Activated naive CD4-positive, alpha-beta T cell treated with Interleukin-2 at 50 U/mL for 16 hours (primary cell): ENCODE measurements around the gene SLC26A5.

Experiments used
- DNase-seq: peaks from one replicate; pipeline ENCODE4 v3.0.0-alpha.2; 2020

Gene SLC26A5

GRCh38 chr7:103344453-103345149 is 101.4 kb downstream of the SLC26A5 start, which contains the start of gene DNAJC2:
Gene DNAJC2 (minus strand): TSS chr7:103344767. CDS start chr7:103344622, 145 bp downstream.
- peak; percentile 88 for DNase-seq

GRCh38 chr7:103343758-103344452 is 102.1 kb downstream of the SLC26A5 start:
- peak; percentile 43 for DNase-seq

- DNase-seq, result no peak
Measured at GRCh38 chr7:103343332-103343731, 102.7 kb downstream of the SLC26A5 start.

GRCh38 chr7:103341466-103341865 is 104.5 kb downstream of the SLC26A5 start:
- no peak for DNase-seq

GRCh38 chr7:103338864-103339263 is 107.1 kb downstream of the SLC26A5 start:
- DNase-seq, result no peak

- DNase-seq, result no peak
Measured at GRCh38 chr7:103336761-103337160, 109.2 kb downstream of the SLC26A5 start.

GRCh38 chr7:103325744-103326143 is 120.3 kb downstream of the SLC26A5 start:
- DNase-seq, result no peak
